ENCODE measurements around the gene ZFYVE1. TPM values are rescaled to one million over a fixed set of nuclear protein-coding genes. Genes with fewer than 3 reads are reported as not detected.

The ZFYVE1 gene
- total and polyA plus RNA-seq, 2 of the 13 experiments (the other 11 are each of a cell fraction or from before 2014, with no cell fraction given), result 2.6 to 5.3 TPM

DNA sequence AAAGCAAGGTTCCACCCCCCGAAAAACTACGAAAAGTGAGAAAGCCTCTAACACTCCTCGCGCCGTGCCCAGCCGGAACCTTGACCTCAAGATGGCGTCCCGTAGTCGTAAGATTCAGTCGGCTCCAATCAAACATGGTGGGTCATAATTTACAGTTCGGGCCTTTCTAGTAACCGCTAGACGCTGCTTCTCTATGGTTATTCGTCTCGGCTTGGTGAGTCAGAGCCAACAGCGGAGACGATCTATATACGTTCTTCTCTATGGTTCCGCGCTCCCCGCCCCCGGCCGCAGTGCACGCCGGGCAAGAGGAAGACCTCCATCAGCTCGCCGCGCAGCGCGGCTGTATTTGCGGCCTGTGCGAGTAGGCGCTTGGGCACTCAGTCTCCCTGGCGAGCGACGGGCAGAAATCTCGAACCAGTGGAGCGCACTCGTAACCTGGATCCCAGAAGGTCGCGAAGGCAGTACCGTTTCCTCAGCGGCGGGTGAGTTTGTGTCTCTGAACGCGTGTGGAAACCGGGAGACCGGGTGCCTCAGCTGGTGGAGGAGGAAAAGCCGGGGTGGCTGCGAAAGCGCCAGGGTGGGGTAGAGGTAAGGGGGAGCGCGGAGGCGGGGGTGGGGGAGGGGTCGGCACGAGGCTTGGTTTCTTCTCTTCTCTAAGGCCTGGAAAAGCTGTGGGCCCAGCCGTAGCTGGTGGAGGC lies 31.5 kb upstream of the ZFYVE1 start, which contains the start of gene RBM25 (continued):
- TF ChIP-seq, protein P1, sequence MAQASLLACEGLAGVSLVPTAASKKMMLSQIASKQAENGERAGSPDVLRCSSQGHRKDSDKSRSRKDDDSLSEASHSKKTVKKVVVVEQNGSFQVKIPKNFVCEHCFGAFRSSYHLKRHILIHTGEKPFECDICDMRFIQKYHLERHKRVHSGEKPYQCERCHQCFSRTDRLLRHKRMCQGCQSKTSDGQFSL (CRISPR knock-in tag; IDR thresholded peaks at IDR 0.05), result peak; percentile 49; the same call in 1 of the 2 replicates
- TF ChIP-seq MZF1 (CRISPR knock-in tag; IDR thresholded peaks at IDR 0.05; ENCODE audit: borderline replicate concordance), result no peak
- TF ChIP-seq, protein P2, sequence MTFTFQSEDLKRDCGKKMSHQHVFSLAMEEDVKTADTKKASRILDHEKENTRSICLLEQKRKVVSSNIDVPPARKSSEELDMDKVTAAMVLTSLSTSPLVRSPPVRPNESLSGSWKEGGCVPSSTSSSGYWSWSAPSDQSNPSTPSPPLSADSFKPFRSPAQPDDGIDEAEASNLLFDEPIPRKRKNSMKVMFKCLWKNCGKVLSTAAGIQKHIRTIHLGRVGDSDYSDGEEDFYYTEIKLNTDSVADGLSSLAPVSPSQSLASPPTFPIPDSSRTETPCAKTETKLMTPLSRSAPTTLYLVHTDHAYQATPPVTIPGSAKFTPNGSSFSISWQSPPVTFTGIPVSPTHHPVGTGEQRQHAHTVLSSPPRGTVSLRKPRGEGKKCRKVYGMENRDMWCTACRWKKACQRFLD (CRISPR knock-in tag; IDR thresholded peaks at IDR 0.05; ENCODE audit: borderline replicate concordance), result 0 out of 2 replicates have a peak, but pooled peaks have one; percentile 36
- TF ChIP-seq, protein P3, sequence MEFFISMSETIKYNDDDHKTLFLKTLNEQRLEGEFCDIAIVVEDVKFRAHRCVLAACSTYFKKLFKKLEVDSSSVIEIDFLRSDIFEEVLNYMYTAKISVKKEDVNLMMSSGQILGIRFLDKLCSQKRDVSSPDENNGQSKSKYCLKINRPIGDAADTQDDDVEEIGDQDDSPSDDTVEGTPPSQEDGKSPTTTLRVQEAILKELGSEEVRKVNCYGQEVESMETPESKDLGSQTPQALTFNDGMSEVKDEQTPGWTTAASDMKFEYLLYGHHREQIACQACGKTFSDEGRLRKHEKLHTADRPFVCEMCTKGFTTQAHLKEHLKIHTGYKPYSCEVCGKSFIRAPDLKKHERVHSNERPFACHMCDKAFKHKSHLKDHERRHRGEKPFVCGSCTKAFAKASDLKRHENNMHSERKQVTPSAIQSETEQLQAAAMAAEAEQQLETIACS (CRISPR knock-in tag; IDR thresholded peaks at IDR 0.05), result no peak; the same call in 1 of the 2 replicates
- TF ChIP-seq KAT7 (CRISPR knock-in tag; IDR thresholded peaks at IDR 0.05; ENCODE audit: borderline replicate concordance), result peak; percentile 76
- TF ChIP-seq, protein P4, sequence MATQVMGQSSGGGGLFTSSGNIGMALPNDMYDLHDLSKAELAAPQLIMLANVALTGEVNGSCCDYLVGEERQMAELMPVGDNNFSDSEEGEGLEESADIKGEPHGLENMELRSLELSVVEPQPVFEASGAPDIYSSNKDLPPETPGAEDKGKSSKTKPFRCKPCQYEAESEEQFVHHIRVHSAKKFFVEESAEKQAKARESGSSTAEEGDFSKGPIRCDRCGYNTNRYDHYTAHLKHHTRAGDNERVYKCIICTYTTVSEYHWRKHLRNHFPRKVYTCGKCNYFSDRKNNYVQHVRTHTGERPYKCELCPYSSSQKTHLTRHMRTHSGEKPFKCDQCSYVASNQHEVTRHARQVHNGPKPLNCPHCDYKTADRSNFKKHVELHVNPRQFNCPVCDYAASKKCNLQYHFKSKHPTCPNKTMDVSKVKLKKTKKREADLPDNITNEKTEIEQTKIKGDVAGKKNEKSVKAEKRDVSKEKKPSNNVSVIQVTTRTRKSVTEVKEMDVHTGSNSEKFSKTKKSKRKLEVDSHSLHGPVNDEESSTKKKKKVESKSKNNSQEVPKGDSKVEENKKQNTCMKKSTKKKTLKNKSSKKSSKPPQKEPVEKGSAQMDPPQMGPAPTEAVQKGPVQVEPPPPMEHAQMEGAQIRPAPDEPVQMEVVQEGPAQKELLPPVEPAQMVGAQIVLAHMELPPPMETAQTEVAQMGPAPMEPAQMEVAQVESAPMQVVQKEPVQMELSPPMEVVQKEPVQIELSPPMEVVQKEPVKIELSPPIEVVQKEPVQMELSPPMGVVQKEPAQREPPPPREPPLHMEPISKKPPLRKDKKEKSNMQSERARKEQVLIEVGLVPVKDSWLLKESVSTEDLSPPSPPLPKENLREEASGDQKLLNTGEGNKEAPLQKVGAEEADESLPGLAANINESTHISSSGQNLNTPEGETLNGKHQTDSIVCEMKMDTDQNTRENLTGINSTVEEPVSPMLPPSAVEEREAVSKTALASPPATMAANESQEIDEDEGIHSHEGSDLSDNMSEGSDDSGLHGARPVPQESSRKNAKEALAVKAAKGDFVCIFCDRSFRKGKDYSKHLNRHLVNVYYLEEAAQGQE (IDR thresholded peaks at IDR 0.05; ENCODE audit: borderline replicate concordance in 1 of 2, low read depth in 1 of 2, low read length in 2 of 2), result no peak
- TF ChIP-seq ZNF772 (CRISPR knock-in tag; IDR thresholded peaks at IDR 0.05), result peak; percentile 79; the same call in 1 of the 2 replicates
- TF ChIP-seq, protein P5, sequence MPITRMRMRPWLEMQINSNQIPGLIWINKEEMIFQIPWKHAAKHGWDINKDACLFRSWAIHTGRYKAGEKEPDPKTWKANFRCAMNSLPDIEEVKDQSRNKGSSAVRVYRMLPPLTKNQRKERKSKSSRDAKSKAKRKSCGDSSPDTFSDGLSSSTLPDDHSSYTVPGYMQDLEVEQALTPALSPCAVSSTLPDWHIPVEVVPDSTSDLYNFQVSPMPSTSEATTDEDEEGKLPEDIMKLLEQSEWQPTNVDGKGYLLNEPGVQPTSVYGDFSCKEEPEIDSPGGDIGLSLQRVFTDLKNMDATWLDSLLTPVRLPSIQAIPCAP (CRISPR knock-in tag; IDR thresholded peaks at IDR 0.05; ENCODE audit: low read depth), result no peak
- peak; percentile 29; the same call in 1 of the 2 replicates for TF ChIP-seq SUZ12 (IDR thresholded peaks at IDR 0.05; ENCODE audit: low read depth, low read length)
- TF ChIP-seq ZMYM2 (CRISPR knock-in tag; IDR thresholded peaks at IDR 0.05), result no peak
- no peak for TF ChIP-seq SNRNP70 (IDR thresholded peaks at IDR 0.05; ENCODE audit: low read depth, low read length)
- peak; percentile 32; the same call in 1 of the 2 replicates for TF ChIP-seq FOXC1 (CRISPR knock-in tag; IDR thresholded peaks at IDR 0.05; ENCODE audit: borderline replicate concordance)
- TF ChIP-seq ZNF446 (CRISPR knock-in tag; IDR thresholded peaks at IDR 0.05), result no peak
- no peak for TF ChIP-seq ZNF775 (CRISPR knock-in tag; IDR thresholded peaks at IDR 0.05; ENCODE audit: borderline replicate concordance)
- peak; percentile 18; the same call in 1 of the 2 replicates for TF ChIP-seq BRD4 (CRISPR knock-in tag; IDR thresholded peaks at IDR 0.05)
- TF ChIP-seq, protein P6, sequence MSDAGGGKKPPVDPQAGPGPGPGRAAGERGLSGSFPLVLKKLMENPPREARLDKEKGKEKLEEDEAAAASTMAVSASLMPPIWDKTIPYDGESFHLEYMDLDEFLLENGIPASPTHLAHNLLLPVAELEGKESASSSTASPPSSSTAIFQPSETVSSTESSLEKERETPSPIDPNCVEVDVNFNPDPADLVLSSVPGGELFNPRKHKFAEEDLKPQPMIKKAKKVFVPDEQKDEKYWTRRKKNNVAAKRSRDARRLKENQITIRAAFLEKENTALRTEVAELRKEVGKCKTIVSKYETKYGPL (CRISPR knock-in tag; IDR thresholded peaks at IDR 0.05), result no peak
- TF ChIP-seq, protein P7, sequence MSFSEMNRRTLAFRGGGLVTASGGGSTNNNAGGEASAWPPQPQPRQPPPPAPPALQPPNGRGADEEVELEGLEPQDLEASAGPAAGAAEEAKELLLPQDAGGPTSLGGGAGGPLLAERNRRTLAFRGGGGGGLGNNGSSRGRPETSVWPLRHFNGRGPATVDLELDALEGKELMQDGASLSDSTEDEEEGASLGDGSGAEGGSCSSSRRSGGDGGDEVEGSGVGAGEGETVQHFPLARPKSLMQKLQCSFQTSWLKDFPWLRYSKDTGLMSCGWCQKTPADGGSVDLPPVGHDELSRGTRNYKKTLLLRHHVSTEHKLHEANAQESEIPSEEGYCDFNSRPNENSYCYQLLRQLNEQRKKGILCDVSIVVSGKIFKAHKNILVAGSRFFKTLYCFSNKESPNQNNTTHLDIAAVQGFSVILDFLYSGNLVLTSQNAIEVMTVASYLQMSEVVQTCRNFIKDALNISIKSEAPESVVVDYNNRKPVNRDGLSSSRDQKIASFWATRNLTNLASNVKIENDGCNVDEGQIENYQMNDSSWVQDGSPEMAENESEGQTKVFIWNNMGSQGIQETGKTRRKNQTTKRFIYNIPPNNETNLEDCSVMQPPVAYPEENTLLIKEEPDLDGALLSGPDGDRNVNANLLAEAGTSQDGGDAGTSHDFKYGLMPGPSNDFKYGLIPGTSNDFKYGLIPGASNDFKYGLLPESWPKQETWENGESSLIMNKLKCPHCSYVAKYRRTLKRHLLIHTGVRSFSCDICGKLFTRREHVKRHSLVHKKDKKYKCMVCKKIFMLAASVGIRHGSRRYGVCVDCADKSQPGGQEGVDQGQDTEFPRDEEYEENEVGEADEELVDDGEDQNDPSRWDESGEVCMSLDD (CRISPR knock-in tag; IDR thresholded peaks at IDR 0.05; ENCODE audit: borderline replicate concordance), result no peak

Measured in HepG2 (cell line).